Measurements from ENCODE around the gene CAPN13.

Gene CAPN13

DNA sequence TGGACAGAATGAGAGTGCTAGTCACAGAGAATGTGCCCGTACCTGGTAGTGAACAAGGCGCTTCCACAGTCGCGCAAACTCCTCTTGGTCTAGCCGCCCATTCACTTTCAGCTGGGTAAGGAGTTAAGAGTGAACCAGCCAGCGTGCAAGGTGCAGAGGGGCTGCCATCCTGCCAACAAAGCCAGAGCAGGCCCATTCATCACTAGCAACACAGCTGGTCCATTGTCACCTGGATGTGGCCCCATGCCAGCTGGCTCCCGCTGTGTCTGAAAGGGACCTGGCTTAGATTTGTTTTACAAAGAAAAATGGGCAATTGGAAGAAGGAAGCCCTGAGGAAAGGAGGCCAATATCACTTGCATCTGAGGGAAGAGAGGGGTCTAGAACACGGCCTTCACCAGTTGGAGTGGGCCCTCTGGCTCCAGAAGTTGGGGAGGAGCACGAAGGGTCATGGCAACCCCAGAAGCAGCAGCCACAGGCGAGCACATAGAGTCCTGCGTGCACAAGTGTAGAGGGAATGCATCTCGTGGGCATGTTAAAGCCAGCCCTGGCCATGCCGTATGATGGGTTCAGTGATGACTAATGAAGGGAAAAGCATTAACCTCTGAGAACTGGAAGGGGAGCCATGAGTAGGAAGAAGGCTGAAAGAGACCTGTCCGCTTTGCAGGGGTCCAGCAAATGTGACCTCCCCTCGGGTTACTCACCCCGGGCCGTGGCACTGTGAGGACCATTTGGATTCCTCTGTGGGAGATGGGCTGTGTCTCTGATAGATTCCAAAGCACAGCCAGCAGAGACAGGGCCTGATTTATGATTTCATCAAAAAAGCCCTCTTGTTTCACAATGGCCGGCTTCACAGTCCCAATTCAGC lies 70.6 kb downstream of the CAPN13 start:
- Histone ChIP-seq H3K9me3 (ENCODE audit: insufficient read depth, low read depth, low read length) (no peaks in the 10 kb centered on the region), H3K79me2 (ENCODE audit: insufficient read depth, low read length) (no peaks in the 10 kb centered on the region), H3F3A (ENCODE audit: low read depth) (no peaks in the 10 kb centered on the region), H3K36me3 (ENCODE audit: insufficient read depth, low read length) (no peaks in the 10 kb centered on the region), H3K9me2 (replicated peaks; ENCODE audit: low read depth, low read length) (no peaks in the 10 kb centered on the region), H3K27me3 (ENCODE audit: insufficient read depth, low read length, poor library complexity, severe bottlenecking) (no peaks in the 10 kb centered on the region), H3K4me2 (ENCODE audit: low read depth, low read length, poor library complexity, severe bottlenecking) (no peak overlapping the region), H3K4me3 (ENCODE audit: low read length, poor library complexity, severe bottlenecking) (no peak overlapping the region), H4K20me1 (ENCODE audit: insufficient read depth, low read length, poor library complexity, severe bottlenecking) (no peaks in the 10 kb centered on the region), H2AFZ (ENCODE audit: low read length) (no peak overlapping the region), H3K4me1 (ENCODE audit: insufficient read depth, low read length, poor library complexity, severe bottlenecking) (no peaks in the 10 kb centered on the region), H3K9ac (ENCODE audit: low read depth, low read length, poor library complexity, severe bottlenecking) (no peak overlapping the region)
- TF ChIP-seq EZH2phosphoT487 (IDR thresholded peaks at IDR 0.05; ENCODE audit: borderline replicate concordance): no peak
- TF ChIP-seq, protein P1, sequence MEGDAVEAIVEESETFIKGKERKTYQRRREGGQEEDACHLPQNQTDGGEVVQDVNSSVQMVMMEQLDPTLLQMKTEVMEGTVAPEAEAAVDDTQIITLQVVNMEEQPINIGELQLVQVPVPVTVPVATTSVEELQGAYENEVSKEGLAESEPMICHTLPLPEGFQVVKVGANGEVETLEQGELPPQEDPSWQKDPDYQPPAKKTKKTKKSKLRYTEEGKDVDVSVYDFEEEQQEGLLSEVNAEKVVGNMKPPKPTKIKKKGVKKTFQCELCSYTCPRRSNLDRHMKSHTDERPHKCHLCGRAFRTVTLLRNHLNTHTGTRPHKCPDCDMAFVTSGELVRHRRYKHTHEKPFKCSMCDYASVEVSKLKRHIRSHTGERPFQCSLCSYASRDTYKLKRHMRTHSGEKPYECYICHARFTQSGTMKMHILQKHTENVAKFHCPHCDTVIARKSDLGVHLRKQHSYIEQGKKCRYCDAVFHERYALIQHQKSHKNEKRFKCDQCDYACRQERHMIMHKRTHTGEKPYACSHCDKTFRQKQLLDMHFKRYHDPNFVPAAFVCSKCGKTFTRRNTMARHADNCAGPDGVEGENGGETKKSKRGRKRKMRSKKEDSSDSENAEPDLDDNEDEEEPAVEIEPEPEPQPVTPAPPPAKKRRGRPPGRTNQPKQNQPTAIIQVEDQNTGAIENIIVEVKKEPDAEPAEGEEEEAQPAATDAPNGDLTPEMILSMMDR (conservative IDR thresholded peaks at IDR 0.05; ENCODE audit: low read length): no peak

DNA sequence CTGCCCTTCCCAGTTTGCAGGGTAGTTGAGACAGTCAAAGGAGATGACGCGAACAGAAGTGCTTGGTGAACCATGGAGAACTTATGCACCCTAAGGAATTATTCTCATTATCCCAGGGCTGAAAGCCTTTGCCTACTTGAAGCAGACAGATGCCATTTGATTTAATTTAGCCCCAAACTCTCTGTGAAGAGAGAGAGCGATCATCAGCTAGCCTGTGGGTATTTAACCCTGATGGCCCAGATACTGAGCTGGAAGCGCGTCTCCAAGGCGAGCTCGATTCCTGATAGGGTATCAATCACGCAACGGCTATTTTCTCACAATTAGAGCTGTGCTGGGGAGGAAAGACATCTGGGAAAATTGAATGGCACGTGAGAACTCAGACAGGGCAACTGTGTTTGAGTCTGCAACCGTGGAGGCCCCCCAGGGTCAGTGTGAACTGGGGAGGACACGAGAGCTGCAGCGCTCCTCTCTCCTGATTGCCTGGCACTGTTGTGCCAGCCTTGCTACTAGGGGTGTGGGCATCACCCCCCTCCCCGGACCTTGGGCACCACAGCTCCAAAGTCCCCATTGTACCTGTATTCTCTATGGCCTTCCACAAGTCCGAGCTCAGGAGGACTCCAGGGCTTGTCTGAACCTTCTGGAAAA lies 73.2 kb downstream of the CAPN13 start:
- H3K79me2 ChIP-seq (ENCODE audit: insufficient read depth, low read length): no peaks in the 10 kb centered on the region
- H3K4me3 ChIP-seq (ENCODE audit: low read length, poor library complexity, severe bottlenecking): no peak overlapping the region
- H3K4me2 ChIP-seq (ENCODE audit: low read depth, low read length, poor library complexity, severe bottlenecking): no peak overlapping the region
- no peaks in the 10 kb centered on the region for H3K4me1 ChIP-seq (ENCODE audit: insufficient read depth, low read length, poor library complexity, severe bottlenecking)
- no peak overlapping the region for H2AFZ ChIP-seq (ENCODE audit: low read length)
- no peaks in the 10 kb centered on the region for H3K9me3 ChIP-seq (ENCODE audit: insufficient read depth, low read depth, low read length)
- TF ChIP-seq, protein P1 (conservative IDR thresholded peaks at IDR 0.05; ENCODE audit: low read length): no peak
- no peak for TF ChIP-seq EZH2phosphoT487 (IDR thresholded peaks at IDR 0.05; ENCODE audit: borderline replicate concordance)
- no peaks in the 10 kb centered on the region for H3K27me3 ChIP-seq (ENCODE audit: insufficient read depth, low read length, poor library complexity, severe bottlenecking)
- H4K20me1 ChIP-seq (ENCODE audit: insufficient read depth, low read length, poor library complexity, severe bottlenecking): no peaks in the 10 kb centered on the region
- no peaks in the 10 kb centered on the region for H3K36me3 ChIP-seq (ENCODE audit: insufficient read depth, low read length)
- no peaks in the 10 kb centered on the region for H3K9me2 ChIP-seq (replicated peaks; ENCODE audit: low read depth, low read length)
- no peaks in the 10 kb centered on the region for H3F3A ChIP-seq (ENCODE audit: low read depth)
- no peak overlapping the region for H3K9ac ChIP-seq (ENCODE audit: low read depth, low read length, poor library complexity, severe bottlenecking)

DNA sequence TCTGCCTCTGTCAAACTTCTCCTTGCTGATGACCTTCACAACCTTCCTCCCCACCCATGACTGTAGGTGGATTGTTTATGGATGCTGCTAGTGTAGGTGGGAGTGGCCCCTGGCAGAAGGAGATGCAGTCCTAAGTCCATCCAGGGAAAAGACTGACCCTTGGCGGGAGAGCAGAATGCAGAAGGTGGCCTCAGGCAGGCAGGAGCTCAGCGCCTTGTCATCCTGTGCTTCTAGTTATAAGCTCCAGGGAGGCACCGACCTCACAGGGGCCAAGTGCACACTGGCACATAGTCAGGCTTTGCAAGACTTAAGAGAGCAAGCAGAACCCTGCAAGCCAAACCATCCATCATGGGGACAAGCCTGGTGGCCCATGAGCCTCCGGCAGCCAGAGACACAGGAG lies 74.4 kb downstream of the CAPN13 start:
- no peak overlapping the region for H3K9ac ChIP-seq (ENCODE audit: low read depth, low read length, poor library complexity, severe bottlenecking)
- no peak overlapping the region for H3K4me3 ChIP-seq (ENCODE audit: low read length, poor library complexity, severe bottlenecking)
- H3K27me3 ChIP-seq (ENCODE audit: insufficient read depth, low read length, poor library complexity, severe bottlenecking): no peaks in the 10 kb centered on the region
- H3K4me2 ChIP-seq (ENCODE audit: low read depth, low read length, poor library complexity, severe bottlenecking): no peak overlapping the region
- no peaks in the 10 kb centered on the region for H3K9me3 ChIP-seq (ENCODE audit: insufficient read depth, low read depth, low read length)
- no peaks in the 10 kb centered on the region for H3K36me3 ChIP-seq (ENCODE audit: insufficient read depth, low read length)
- no peaks in the 10 kb centered on the region for H3K4me1 ChIP-seq (ENCODE audit: insufficient read depth, low read length, poor library complexity, severe bottlenecking)
- H2AFZ ChIP-seq (ENCODE audit: low read length): no peak overlapping the region
- TF ChIP-seq, protein P1 (conservative IDR thresholded peaks at IDR 0.05; ENCODE audit: low read length): no peak
- no peak for TF ChIP-seq EZH2phosphoT487 (IDR thresholded peaks at IDR 0.05; ENCODE audit: borderline replicate concordance)
- no peaks in the 10 kb centered on the region for H3K9me2 ChIP-seq (replicated peaks; ENCODE audit: low read depth, low read length)
- no peaks in the 10 kb centered on the region for H3F3A ChIP-seq (ENCODE audit: low read depth)
- H3K79me2 ChIP-seq (ENCODE audit: insufficient read depth, low read length): no peaks in the 10 kb centered on the region
- no peaks in the 10 kb centered on the region for H4K20me1 ChIP-seq (ENCODE audit: insufficient read depth, low read length, poor library complexity, severe bottlenecking)
